Progenitor cell of endocrine pancreas (in vitro differentiated cells): ENCODE data around the gene MAP3K20. TPM values are rescaled to one million over a fixed set of nuclear protein-coding genes. Genes with fewer than 3 reads are reported as not detected.

Experiments
- DNase-seq: peaks from one replicate; pipeline ENCODE4 v3.0.0; 2021; ENCODE audit warnings: low spot score; ENCODE audit not compliant: unreplicated experiment
- H3K27ac Mint-ChIP-seq: 2 replicates; pipeline ENCODE4 v1.8.0; 2021; ENCODE audit warnings: mild to moderate bottlenecking, moderate library complexity, mixed read lengths
- H3K27me3 Mint-ChIP-seq: 2 replicates; pipeline ENCODE4 v1.8.0; 2021; ENCODE audit warnings: mixed read lengths
- H3K36me3 Mint-ChIP-seq: 2 replicates; pipeline ENCODE4 v1.8.0; 2022; ENCODE audit warnings: mixed read lengths; ENCODE audit not compliant: insufficient read depth
- H3K4me1 Mint-ChIP-seq: 2 replicates; pipeline ENCODE4 v1.8.0; 2021; ENCODE audit warnings: low read depth, mixed read lengths
- H3K4me3 Mint-ChIP-seq: 2 replicates; pipeline ENCODE4 v1.8.0; 2021; ENCODE audit warnings: low read depth, mild to moderate bottlenecking, moderate library complexity, mixed read lengths
- H3K9me3 Mint-ChIP-seq: 2 replicates; pipeline ENCODE4 v1.8.0; 2021; ENCODE audit warnings: low read depth, mixed read lengths
- total RNA-seq: library from RNA; stranded (reverse); gene quantifications from 2 replicates; pipeline ENCODE4 v1.2.1, GENCODE V29; 2021
- TF ChIP-seq, protein P1 (sequence below): fragments of 200-600 bp; sonication (generic); IDR thresholded peaks from one replicate; pipeline ENCODE4 v1.5.0; 2021; ENCODE audit warnings: antibody characterized with exemption, mild to moderate bottlenecking; ENCODE audit not compliant: unreplicated experiment

The MAP3K20 gene
- total RNA-seq, 1 donor from 2014 or later, result 19.0 TPM

DNA sequence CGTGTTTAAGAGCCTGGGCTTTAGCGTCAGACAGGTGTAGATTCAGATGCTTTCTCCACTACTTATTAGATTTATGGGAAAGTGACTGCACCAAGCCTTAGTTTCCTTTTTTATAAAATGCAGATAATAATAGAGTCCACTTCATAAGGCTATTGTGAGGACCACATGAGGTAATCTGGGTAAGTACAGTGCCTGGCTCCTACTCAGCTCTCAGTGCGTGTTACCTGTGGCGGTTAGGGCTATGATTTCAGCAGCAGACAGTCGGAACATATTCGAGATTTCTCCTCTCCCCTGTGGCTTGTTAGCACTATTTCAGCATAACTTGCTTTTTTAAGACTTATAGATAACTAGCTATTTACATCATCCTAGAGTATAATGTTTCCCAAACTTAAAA, 32.0 kb downstream of the MAP3K20 start:
- H3K4me3 Mint-ChIP-seq, result no peak overlapping the region
- peaks cover 14% of the 10 kb centered on the region for H3K36me3 Mint-ChIP-seq
- peaks cover 19% of the 10 kb centered on the region for H3K9me3 Mint-ChIP-seq
- H3K4me1 Mint-ChIP-seq, result peaks cover 6% of the 10 kb centered on the region
- TF ChIP-seq, protein P1, sequence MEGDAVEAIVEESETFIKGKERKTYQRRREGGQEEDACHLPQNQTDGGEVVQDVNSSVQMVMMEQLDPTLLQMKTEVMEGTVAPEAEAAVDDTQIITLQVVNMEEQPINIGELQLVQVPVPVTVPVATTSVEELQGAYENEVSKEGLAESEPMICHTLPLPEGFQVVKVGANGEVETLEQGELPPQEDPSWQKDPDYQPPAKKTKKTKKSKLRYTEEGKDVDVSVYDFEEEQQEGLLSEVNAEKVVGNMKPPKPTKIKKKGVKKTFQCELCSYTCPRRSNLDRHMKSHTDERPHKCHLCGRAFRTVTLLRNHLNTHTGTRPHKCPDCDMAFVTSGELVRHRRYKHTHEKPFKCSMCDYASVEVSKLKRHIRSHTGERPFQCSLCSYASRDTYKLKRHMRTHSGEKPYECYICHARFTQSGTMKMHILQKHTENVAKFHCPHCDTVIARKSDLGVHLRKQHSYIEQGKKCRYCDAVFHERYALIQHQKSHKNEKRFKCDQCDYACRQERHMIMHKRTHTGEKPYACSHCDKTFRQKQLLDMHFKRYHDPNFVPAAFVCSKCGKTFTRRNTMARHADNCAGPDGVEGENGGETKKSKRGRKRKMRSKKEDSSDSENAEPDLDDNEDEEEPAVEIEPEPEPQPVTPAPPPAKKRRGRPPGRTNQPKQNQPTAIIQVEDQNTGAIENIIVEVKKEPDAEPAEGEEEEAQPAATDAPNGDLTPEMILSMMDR, result no peak
- no peak for DNase-seq
- no peak overlapping the region for H3K27ac Mint-ChIP-seq
- H3K27me3 Mint-ChIP-seq, result no peaks in the 10 kb centered on the region

DNA sequence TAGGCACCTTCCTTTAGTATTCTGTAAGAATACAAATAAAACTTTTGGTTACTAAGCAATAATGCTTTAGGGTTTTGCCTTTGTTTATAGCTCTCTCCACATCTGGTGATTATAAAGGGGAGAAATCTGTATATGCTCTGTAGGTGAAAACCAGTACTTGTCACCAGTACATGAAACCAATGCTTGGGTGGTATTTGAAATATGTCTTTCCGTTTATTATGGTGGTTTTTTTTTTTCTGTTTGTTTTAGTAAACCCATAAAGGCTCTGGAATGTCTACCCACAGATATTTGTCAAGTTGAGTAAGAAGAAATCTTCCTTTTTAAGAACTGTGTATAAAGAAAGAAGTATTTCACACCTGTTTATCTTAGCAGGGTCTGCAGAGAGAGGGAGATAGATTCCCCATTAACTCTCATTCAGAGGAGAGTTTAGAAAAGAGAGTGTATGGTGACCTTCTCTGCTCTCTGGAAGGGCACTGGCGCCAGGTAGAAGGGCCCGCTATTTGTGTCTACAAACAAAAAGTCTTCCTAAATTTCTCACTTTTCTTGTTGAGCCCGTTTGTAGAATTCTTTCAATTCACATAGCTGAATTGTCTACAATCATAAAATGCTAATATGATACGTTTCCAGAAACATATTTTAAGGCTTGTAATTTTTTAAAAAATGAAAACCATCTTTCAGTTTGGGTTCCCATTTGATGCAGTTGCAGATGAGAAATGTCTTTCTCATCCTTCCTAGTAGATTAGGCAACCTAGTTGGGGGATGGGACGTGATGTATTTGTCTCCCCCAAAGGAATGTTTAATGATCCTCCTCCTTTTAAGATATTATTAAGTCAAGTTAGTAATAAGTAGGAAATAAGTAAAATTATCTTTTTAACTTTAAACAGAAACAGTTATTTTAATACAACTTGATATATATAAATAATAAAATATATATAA, 33.9 kb downstream of the MAP3K20 start:
- no peak for DNase-seq
- Mint-ChIP-seq H3K4me3 (no peak overlapping the region), H3K36me3 (peaks cover 21% of the 10 kb centered on the region), H3K27me3 (no peaks in the 10 kb centered on the region), H3K9me3 (peaks cover 36% of the 10 kb centered on the region), H3K27ac (peak overlapping the region; percentile 4), H3K4me1 (peaks cover 6% of the 10 kb centered on the region)
- TF ChIP-seq, protein P1, result no peak

DNA sequence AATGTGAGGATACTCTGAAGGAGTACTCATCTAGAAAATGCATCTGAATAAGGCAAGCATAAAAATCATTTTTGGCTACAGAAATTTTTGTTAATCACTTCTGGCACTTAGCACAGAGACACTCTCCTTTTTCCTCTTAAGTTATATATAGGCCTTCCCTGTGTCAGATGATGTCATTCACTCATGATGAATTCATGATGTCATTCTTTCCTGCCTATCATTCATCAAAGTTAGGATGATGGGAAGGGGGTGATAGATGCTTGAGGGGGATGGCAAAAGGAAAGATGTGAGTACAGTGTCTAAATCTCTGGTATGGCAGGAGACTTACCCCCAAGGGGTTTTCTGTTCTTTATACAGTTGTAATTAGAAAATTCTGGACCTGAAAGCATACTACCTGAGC, 42.0 kb downstream of the MAP3K20 start:
- Mint-ChIP-seq H3K4me1 (no peaks in the 10 kb centered on the region), H3K4me3 (no peak overlapping the region), H3K9me3 (peaks cover 25% of the 10 kb centered on the region), H3K27me3 (no peaks in the 10 kb centered on the region), H3K27ac (no peak overlapping the region), H3K36me3 (peaks cover 14% of the 10 kb centered on the region)
- DNase-seq, result no peak
- TF ChIP-seq, protein P1, result no peak

DNA sequence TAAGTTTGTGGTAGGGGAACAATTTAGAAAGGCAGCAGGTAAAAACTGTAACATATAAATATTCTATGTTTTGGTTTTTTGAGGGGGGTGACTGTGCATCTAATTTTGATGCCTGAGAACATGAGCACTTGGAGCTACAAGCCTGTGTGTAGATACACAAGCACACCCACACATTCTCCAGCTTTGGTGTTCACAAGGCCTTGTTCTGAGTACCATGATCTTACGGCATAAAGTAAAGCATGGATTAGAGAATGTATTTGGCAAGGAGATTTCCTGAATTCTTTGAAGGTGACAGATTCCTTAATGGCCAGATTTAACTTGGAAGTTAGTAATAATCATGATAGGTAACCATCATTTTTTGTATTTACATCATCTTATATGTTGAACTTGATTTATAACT, 42.7 kb downstream of the MAP3K20 start:
- H3K9me3 Mint-ChIP-seq, result peaks cover 18% of the 10 kb centered on the region
- no peak overlapping the region for H3K4me3 Mint-ChIP-seq
- H3K27ac Mint-ChIP-seq, result no peak overlapping the region
- no peaks in the 10 kb centered on the region for H3K27me3 Mint-ChIP-seq
- TF ChIP-seq, protein P1, result no peak
- H3K4me1 Mint-ChIP-seq, result no peaks in the 10 kb centered on the region
- DNase-seq, result no peak
- peaks cover 9% of the 10 kb centered on the region for H3K36me3 Mint-ChIP-seq

DNA sequence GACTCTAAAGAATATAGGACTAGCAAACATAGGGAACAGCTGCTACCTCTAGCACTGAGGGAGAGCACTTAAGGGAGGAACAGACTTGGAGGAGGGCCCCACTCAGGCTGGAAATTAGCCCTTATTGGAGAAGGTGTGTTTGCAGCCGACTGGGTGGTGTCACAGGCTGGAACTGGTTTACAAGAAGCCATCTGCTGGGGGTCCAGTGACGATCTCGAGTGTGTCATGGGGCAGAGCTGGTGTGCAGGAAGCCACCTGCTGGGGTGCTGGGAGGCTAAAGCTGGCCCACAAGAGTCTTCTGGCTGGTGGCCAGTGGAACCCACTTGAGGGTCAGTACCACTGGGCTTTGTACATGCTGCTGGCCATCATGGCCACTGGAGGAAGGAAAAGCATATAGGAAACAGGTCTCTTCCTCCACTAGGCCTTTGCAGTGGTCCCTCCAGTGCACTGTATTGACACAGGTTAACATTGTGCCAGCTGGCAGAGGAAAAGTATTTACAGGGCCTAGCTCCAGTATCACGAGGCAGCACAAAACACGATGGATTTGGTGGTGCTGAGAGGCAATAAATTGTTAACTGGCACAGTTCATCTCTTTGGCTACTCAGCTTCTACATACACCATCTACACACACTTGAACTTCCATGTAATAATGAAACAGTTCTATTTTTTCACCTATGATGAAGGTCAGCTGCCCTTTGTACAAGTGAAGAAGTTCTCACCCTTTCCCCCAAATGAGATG, 43.6 kb downstream of the MAP3K20 start:
- Mint-ChIP-seq H3K27ac (no peak overlapping the region), H3K4me1 (no peaks in the 10 kb centered on the region), H3K4me3 (no peak overlapping the region), H3K27me3 (no peaks in the 10 kb centered on the region), H3K9me3 (peaks cover 11% of the 10 kb centered on the region), H3K36me3 (peaks cover 7% of the 10 kb centered on the region)
- DNase-seq, result no peak
- TF ChIP-seq, protein P1, result no peak
